Astrocyte (in vitro differentiated cells and primary cell): ENCODE results near the gene SHROOM3. TPM values are rescaled to one million over a fixed set of nuclear protein-coding genes. Genes with fewer than 3 reads are reported as not detected.

ENCODE experiments used
- DNase-seq: peaks from one replicate; pipeline ENCODE4 v3.0.0-alpha.2; 2010; ENCODE audit warnings: low read depth
- FAIRE-seq: peaks from 2 replicates; lab custom pipeline; 2011; peaks lifted over from hg19 to GRCh38; lab: Jason Lieb, UNC
- H2AFZ ChIP-seq: 2 replicates; pipeline ENCODE4 v1.6.0; 2012; ENCODE audit warnings: low read depth, low read length, inconsistent platforms
- H3K27ac ChIP-seq: 2 replicates; pipeline ENCODE4 v1.5.1; 2011; ENCODE audit warnings: low read depth, low read length, inconsistent platforms
- H3K27me3 ChIP-seq: 2 replicates; pipeline ENCODE4 v1.6.0; 2011; ENCODE audit warnings: low read length, inconsistent platforms; ENCODE audit not compliant: insufficient read depth
- H3K36me3 ChIP-seq: 2 replicates; pipeline ENCODE4 v1.5.1; 2011; ENCODE audit warnings: low read length, inconsistent platforms; ENCODE audit not compliant: insufficient read depth
- H3K4me1 ChIP-seq: 2 replicates; pipeline ENCODE4 v1.5.1; 2011; ENCODE audit warnings: low read length, inconsistent platforms; ENCODE audit not compliant: insufficient read depth
- H3K4me2 ChIP-seq: 2 replicates; pipeline ENCODE4 v1.6.0; 2012; ENCODE audit warnings: low read length, inconsistent platforms
- H3K4me3 ChIP-seq: 2 replicates; pipeline ENCODE4 v1.5.1; 2011; ENCODE audit warnings: low read depth, mild to moderate bottlenecking, low read length, inconsistent platforms; ENCODE audit not compliant: insufficient read depth
- H3K79me2 ChIP-seq: 2 replicates; pipeline ENCODE4 v1.6.0; 2012; ENCODE audit warnings: mild to moderate bottlenecking, low read length, inconsistent platforms; ENCODE audit not compliant: insufficient read depth
- H3K9ac ChIP-seq: 2 replicates; pipeline ENCODE4 v1.6.0; 2012; ENCODE audit warnings: mild to moderate bottlenecking, low read length, inconsistent platforms
- H3K9me3 ChIP-seq: 2 replicates; pipeline ENCODE4 v1.5.1; 2012; ENCODE audit warnings: low read depth, mild to moderate bottlenecking, low read length, inconsistent platforms; ENCODE audit not compliant: insufficient read depth
- H4K20me1 ChIP-seq: 2 replicates; pipeline ENCODE4 v1.6.0; 2012; ENCODE audit warnings: low read length, inconsistent platforms; ENCODE audit not compliant: insufficient read depth
- H3K27ac Mint-ChIP-seq: one replicate; pipeline ENCODE4 v1.8.0; 2021; ENCODE audit warnings: mild to moderate bottlenecking, mixed read lengths; ENCODE audit not compliant: unreplicated experiment
- H3K27me3 Mint-ChIP-seq: one replicate; pipeline ENCODE4 v1.8.0; 2021; ENCODE audit warnings: low read depth, mixed read lengths; ENCODE audit not compliant: unreplicated experiment
- H3K36me3 Mint-ChIP-seq: one replicate; pipeline ENCODE4 v1.8.0; 2021; ENCODE audit warnings: low read depth, mixed read lengths; ENCODE audit not compliant: unreplicated experiment
- H3K4me1 Mint-ChIP-seq: one replicate; pipeline ENCODE4 v1.8.0; 2021; ENCODE audit warnings: low read depth, mixed read lengths; ENCODE audit not compliant: unreplicated experiment
- H3K4me3 Mint-ChIP-seq: one replicate; pipeline ENCODE4 v1.8.0; 2021; ENCODE audit warnings: mild to moderate bottlenecking, moderate library complexity, mixed read lengths; ENCODE audit not compliant: unreplicated experiment
- H3K9me3 Mint-ChIP-seq: one replicate; pipeline ENCODE4 v1.8.0; 2021; ENCODE audit warnings: mild to moderate bottlenecking, mixed read lengths; ENCODE audit not compliant: unreplicated experiment
- EZH2 ChIP-seq: IDR thresholded peaks from 2 replicates; pipeline ENCODE4 v1.6.1; 2012; ENCODE audit warnings: mild to moderate bottlenecking, low read length, inconsistent platforms; ENCODE audit not compliant: insufficient read depth
- total RNA-seq: library from RNA; stranded (reverse); gene quantifications from 2 replicates; pipeline ENCODE4 v1.2.1, GENCODE V29; 2021
- TF ChIP-seq, protein P1 (sequence below): IDR thresholded peaks from 2 replicates; pipeline ENCODE4 v1.5.1; 2011; ENCODE audit warnings: low read depth, mild to moderate bottlenecking, inconsistent platforms, low read length, moderate library complexity; ENCODE audit not compliant: insufficient read depth

SHROOM3 gene
- total RNA-seq, 1 donor from 2014 or later, result 64.6 TPM

DNA sequence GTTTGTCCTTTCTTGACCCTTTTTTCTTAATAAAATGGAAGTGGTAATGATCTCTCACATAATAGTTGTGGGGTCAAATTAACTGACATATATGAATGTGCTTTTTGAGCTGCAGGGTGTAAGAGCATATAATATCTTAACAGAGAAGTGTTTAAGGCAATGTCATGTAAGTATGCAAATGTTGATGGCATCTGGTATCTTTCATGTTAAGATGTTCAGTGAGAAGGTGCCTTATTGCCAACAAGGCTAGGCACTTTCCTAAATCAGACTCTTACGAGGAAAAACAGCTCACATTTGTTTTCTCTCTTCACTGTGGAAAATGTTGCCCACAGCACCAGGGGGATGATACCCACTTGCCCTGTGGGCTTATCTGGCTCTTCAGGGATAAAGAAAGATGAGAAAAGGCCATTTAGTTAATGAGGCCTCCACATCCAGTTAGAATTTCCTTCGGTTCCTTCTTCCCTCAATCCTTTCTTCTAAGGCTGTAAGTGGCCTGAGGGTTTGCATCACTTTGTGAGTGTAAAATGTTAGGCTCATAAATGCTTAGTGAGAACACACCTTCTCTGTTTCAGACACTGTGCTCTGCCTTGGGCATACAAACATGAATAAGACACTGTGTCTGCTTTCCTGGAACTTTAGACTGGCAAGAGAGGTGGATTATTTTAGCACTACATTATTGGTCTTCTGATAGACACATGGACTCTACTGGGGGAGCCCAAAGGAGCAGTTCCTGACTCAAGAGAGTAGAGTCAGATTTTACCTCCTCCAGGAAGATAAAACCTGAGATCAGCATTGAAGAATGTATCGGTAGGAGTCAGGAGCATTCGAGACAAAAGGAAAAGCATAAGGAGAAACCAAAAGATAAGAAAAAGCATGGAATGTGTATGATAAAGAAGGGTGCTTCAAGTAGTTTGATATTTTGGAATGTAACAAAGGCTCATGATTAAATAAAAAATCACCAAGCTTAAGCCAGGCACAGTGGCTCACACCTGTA, 327.4 kb downstream of the SHROOM3 start:
- H3K9me3 ChIP-seq, result no peaks in the 10 kb centered on the region
- no peaks in the 10 kb centered on the region for H3K27me3 ChIP-seq
- H3K79me2 ChIP-seq, result no peaks in the 10 kb centered on the region
- H3K27ac ChIP-seq, result no peak overlapping the region
- no peak overlapping the region for H3K4me3 ChIP-seq
- no peak overlapping the region for H3K9ac ChIP-seq
- Mint-ChIP-seq H3K27ac (peak overlapping the region; percentile 86), H3K36me3 (peaks cover 18% of the 10 kb centered on the region), H3K9me3 (no peaks in the 10 kb centered on the region), H3K4me3 (peak overlapping the region; percentile 6), H3K4me1 (peaks cover 64% of the 10 kb centered on the region), H3K27me3 (no peaks in the 10 kb centered on the region)
- H3K4me1 ChIP-seq, result peaks cover 14% of the 10 kb centered on the region
- TF ChIP-seq, protein P1, sequence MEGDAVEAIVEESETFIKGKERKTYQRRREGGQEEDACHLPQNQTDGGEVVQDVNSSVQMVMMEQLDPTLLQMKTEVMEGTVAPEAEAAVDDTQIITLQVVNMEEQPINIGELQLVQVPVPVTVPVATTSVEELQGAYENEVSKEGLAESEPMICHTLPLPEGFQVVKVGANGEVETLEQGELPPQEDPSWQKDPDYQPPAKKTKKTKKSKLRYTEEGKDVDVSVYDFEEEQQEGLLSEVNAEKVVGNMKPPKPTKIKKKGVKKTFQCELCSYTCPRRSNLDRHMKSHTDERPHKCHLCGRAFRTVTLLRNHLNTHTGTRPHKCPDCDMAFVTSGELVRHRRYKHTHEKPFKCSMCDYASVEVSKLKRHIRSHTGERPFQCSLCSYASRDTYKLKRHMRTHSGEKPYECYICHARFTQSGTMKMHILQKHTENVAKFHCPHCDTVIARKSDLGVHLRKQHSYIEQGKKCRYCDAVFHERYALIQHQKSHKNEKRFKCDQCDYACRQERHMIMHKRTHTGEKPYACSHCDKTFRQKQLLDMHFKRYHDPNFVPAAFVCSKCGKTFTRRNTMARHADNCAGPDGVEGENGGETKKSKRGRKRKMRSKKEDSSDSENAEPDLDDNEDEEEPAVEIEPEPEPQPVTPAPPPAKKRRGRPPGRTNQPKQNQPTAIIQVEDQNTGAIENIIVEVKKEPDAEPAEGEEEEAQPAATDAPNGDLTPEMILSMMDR, result no peak
- TF ChIP-seq EZH2, result no peak
- no peak overlapping the region for H3K4me2 ChIP-seq
- H3K36me3 ChIP-seq, result peaks cover 6% of the 10 kb centered on the region
- H2AFZ ChIP-seq, result no peak overlapping the region
- H4K20me1 ChIP-seq, result no peaks in the 10 kb centered on the region
- FAIRE-seq (no peak), DNase-seq (peak; percentile 30)

DNA sequence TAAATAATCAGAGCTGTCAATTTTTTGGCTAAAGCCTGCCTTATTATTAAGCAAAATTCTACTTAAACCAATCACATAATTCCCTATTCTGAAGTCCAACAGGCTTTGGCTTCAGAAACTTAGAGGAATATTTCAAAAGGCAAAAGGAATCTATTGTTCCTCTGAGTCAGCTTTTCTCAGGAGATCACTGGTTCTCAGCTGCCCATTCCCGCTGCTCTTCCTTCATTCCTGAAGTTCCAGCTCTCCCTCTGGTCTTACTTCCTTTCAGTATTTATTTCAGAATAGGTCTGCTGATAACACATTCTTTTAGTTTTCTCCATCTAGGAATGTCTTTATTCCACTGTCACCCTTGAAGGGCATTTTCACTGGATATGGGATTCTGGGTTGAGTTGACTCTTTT, 329.2 kb downstream of the SHROOM3 start:
- Histone ChIP-seq H3K4me2 (peak overlapping the region; percentile 63), H2AFZ (no peak overlapping the region), H3K9ac (no peak overlapping the region), H3K9me3 (no peaks in the 10 kb centered on the region), H3K4me1 (peaks cover 15% of the 10 kb centered on the region), H3K27ac (peak overlapping the region; percentile 48), H3K4me3 (no peak overlapping the region), H4K20me1 (no peaks in the 10 kb centered on the region), H3K27me3 (no peaks in the 10 kb centered on the region), H3K79me2 (no peaks in the 10 kb centered on the region), H3K36me3 (peaks cover 6% of the 10 kb centered on the region)
- FAIRE-seq, result peak; percentile 87
- peak overlapping the region; percentile 84 for H3K27ac Mint-ChIP-seq
- H3K4me3 Mint-ChIP-seq, result peak overlapping the region; percentile 66
- TF ChIP-seq EZH2, result no peak
- TF ChIP-seq, protein P1, result no peak
- H3K9me3 Mint-ChIP-seq, result no peaks in the 10 kb centered on the region
- DNase-seq, result peak; percentile 83
- peaks cover 18% of the 10 kb centered on the region for H3K36me3 Mint-ChIP-seq
- H3K27me3 Mint-ChIP-seq, result no peaks in the 10 kb centered on the region
- peaks cover 67% of the 10 kb centered on the region for H3K4me1 Mint-ChIP-seq
